ENCODE data around the gene MCAM. TPM values are rescaled to one million over a fixed set of nuclear protein-coding genes. Genes with fewer than 3 reads are reported as not detected.

Gene MCAM
- total RNA-seq, 2 experiments from 2014 or later, result 2.4 to 2.9 TPM

Small RNA genes lying within 50 kb of the gene (microRNA-seq; reads per million reads assigned to microRNA genes)
- not detected for gene MIR6756

Other genes starting within 250 kb of the MCAM start
- 10 to 100 TPM; 41.2 to 46.2 TPM for gene VPS11, start 249.3 kb downstream of the MCAM start, total RNA-seq
- 10 to 100 TPM; 18.0 to 18.8 TPM for gene HMBS, start 232.2 kb downstream of the MCAM start, total RNA-seq
- gene DPAGT1, start 215.3 kb downstream of the MCAM start, total RNA-seq, result 10 to 100 TPM; 43.2 to 56.1 TPM
- 10 to 100 TPM; 32.2 to 32.6 TPM for gene C2CD2L, start 209.8 kb downstream of the MCAM start, total RNA-seq
- gene HINFP, start 195.6 kb downstream of the MCAM start, total RNA-seq, result 10 to 100 TPM; 52.4 to 52.6 TPM
- gene ABCG4, start 168.1 kb downstream of the MCAM start, total RNA-seq, result not detected
- gene NLRX1, start 148.4 kb downstream of the MCAM start, total RNA-seq, result 10 to 100 TPM; 20.7 to 25.2 TPM
- under 1 TPM in 1 of 2 experiments, not detected in 1; 0.30 TPM for gene NHERF4, start 131.7 kb downstream of the MCAM start, total RNA-seq
- gene CBL, start 110.8 kb downstream of the MCAM start, total RNA-seq, result 10 to 100 TPM; 45.1 to 45.2 TPM
- 10 to 100 TPM; 32.2 to 32.9 TPM for gene RNF26, start 17.4 kb upstream of the MCAM start, total RNA-seq
- gene C1QTNF5, start 23.8 kb upstream of the MCAM start, total RNA-seq, result not detected
- not detected for gene MFRP, start 29.6 kb upstream of the MCAM start, total RNA-seq
- under 1 TPM; 0.62 to 0.83 TPM for gene USP2, start 64.6 kb upstream of the MCAM start, total RNA-seq
- gene THY1, start 106.0 kb upstream of the MCAM start, total RNA-seq, result not detected

Measured in activated naive CD8-positive, alpha-beta T cell treated with anti-CD3 and anti-CD28 coated beads, Interleukin-2, amount 10 ng/mL, durations not matched to agents 7 days and 5 days (primary cell).